Measurements from ENCODE around the gene ASPDH. TPM values are rescaled to one million over a fixed set of nuclear protein-coding genes. Genes with fewer than 3 reads are reported as not detected.
A peak's percentile ranks its signal among the peaks of the same experiment; 100 is the strongest.

Gene ASPDH
- total and polyA plus RNA-seq, 2 donors: 0.50 to 0.57 TPM

DNA sequence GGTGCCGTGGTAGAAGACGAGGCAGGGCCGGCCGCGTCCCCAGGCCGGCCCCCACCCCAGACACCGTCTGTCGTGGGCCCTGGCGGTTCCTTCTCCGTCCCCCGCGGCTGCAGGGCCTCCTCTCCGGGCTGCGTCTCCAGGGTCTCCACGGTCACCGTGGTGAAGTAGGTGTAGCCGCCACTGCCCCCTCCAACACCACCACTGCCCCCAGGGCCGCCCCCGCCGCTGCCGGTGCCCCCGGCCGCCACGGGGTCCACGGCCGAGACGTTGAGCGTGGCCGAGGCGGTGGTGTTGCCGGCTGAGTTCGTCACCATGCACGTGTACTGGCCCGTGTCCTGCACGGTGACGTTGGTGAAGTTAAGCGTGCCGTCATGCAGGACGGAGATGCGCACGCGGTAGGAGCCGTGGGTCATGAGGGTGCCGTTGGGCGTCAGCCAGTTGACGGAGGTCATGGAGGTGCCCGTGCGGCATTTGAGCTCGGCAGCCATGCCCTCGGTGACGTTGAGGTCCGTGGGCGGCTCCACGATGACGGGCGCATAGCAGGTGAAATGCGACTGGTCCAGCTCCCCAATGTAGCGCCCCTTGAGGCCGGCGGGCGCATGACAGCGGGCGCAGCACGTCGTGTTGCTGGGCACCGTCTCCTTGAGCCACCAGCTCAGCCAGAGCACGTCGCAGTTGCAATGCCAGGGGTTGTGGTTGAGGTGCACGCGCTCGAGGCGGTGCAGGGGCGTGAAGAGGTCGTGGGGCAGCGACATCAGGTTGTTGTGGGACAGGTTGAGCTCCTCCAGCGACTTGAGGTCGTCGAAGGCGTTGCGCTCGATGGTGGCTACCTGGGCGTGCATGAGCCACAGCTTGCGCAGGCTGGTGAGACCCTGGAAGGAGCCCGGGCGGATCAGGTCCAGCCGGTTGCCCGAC is 4.6 kb upstream of the ASPDH start:
- DNase-seq (ENCODE audit: low read depth in 6 of 9, low spot score in 9 of 9): no peak
- Histone ChIP-seq H3K9me3 (ENCODE audit: control insufficient read depth in 2 of 2, insufficient read depth in 1 of 2, low read length in 1 of 2) (peaks cover 0 to 4% of the 10 kb centered on the region in 2 donors), H3K4me3 (ENCODE audit: low read length in 2 of 2) (no peak overlapping the region), H3K27me3 (ENCODE audit: control insufficient read depth in 2 of 2, insufficient read depth in 1 of 2, low read length in 1 of 2) (peaks cover 2 to 24% of the 10 kb centered on the region in 2 donors), H3K27ac (ENCODE audit: low read depth in 1 of 2, low read length in 1 of 2) (no peak overlapping the region), H3K36me3 (ENCODE audit: control insufficient read depth in 2 of 2, insufficient read depth in 2 of 2, low read length in 1 of 2) (no peaks in the 10 kb centered on the region), H3K4me1 (ENCODE audit: control insufficient read depth in 2 of 2, insufficient read depth in 2 of 2, low read length in 2 of 2) (peaks cover 0 to 4% of the 10 kb centered on the region in 2 donors)
- 96% methylated on average over 87 of the region's 87 CpGs for WGBS

DNA sequence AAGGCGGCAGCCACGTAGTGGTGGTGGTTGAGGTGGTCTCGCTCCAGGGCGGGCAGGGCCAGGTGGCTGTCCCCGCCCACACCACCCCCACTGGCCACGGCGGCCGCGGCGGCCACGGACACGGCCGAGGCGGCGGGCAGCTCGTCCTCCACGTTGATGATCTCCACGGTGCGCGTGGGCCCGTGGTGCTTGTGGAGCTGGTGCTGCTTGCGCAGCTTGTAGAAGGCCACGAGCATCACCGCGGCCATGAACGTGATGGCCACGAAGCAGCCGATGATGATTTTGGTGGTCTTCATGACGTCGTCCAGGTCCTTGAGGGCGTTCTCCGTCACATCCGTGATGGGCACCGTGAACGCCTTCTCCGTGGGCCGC is 4.0 kb upstream of the ASPDH start:
- Histone ChIP-seq H3K9me3 (ENCODE audit: control insufficient read depth in 2 of 2, insufficient read depth in 1 of 2, low read length in 1 of 2) (peaks cover 0 to 4% of the 10 kb centered on the region in 2 donors), H3K27ac (ENCODE audit: low read depth in 1 of 2, low read length in 1 of 2) (no peak overlapping the region), H3K4me3 (ENCODE audit: low read length in 2 of 2) (no peak overlapping the region), H3K4me1 (ENCODE audit: control insufficient read depth in 2 of 2, insufficient read depth in 2 of 2, low read length in 2 of 2) (peaks cover 0 to 4% of the 10 kb centered on the region in 2 donors), H3K36me3 (ENCODE audit: control insufficient read depth in 2 of 2, insufficient read depth in 2 of 2, low read length in 1 of 2) (no peaks in the 10 kb centered on the region), H3K27me3 (ENCODE audit: control insufficient read depth in 2 of 2, insufficient read depth in 1 of 2, low read length in 1 of 2) (peaks cover 2 to 24% of the 10 kb centered on the region in 2 donors)
- DNase-seq (ENCODE audit: low read depth in 6 of 9, low spot score in 9 of 9): no peak
- 97% methylated on average over 37 of the region's 37 CpGs for WGBS

DNA sequence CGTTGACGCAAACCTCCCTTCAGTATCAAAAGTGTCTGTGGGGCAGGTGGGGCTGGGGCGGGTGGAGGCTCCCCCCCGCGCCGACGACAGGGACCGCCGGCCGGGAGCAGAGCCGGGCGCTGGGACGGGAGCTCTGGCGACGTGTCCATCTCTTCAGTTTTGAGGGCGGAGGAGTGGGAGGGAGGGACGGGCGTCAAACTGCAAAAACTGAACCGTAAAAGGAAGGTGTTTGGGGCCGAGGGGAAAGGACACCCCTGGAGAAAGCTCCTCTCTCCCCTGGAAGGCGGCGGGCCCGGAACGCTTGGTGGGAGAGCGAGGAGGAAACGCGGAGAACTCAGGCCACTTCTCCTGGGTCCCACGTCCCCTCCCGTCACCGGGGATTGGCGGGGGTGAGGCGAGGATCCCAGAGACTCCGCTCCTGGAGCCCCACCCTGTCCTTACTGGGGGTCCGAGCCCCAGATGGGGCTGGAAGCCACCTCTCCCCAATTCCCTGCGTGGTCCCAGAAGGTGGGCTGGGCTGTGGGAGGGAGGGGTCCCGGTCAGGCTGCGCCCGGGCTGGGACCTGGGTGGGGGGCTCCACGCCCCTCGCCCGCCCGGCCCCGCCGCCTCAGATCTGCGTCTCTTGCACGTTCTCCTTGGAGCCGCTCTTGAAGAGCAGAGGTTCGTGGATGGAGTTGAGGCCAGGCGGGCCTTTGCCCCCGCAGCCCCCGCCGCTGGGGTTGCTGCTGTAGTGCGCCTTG is 3.4 kb upstream of the ASPDH start:
- 62% methylated on average over 53 of the region's 53 CpGs for WGBS
- DNase-seq (ENCODE audit: low read depth in 6 of 9, low spot score in 9 of 9): no peak

DNA sequence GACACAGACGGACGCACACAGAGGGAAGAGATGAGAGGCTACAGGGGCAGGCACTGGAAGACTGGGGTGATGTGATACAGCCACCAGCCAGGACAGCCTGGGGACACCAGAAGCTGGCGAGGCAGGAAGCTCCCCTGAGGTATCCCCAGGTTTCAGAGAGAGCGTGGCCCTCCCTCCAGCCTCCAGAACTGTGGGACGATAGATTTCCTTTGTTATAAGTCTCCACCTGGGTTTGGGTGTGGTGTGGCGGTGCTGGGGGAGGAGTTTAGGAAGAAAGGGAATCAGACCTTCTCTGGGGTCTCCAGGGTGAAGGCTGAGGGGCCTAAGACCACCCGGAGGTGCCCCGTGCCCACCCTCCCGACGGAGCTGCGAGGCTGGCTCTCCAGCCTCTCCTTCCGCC is 2.7 kb upstream of the ASPDH start:
- peaks cover 2 to 6% of the 10 kb centered on the region in 2 donors for H3K4me1 ChIP-seq (ENCODE audit: control insufficient read depth in 2 of 2, insufficient read depth in 2 of 2, low read length in 2 of 2)
- WGBS: 68% methylated on average over 12 of the region's 12 CpGs
- H3K27ac ChIP-seq (ENCODE audit: low read depth in 1 of 2, low read length in 1 of 2): no peak overlapping the region
- H3K27me3 ChIP-seq (ENCODE audit: control insufficient read depth in 2 of 2, insufficient read depth in 1 of 2, low read length in 1 of 2): peaks cover 2 to 24% of the 10 kb centered on the region in 2 donors
- H3K4me3 ChIP-seq (ENCODE audit: low read length in 2 of 2): no peak overlapping the region
- no peaks in the 10 kb centered on the region for H3K36me3 ChIP-seq (ENCODE audit: control insufficient read depth in 2 of 2, insufficient read depth in 2 of 2, low read length in 1 of 2)
- no peak for DNase-seq (ENCODE audit: low read depth in 6 of 9, low spot score in 9 of 9)
- peaks cover 0 to 4% of the 10 kb centered on the region in 2 donors for H3K9me3 ChIP-seq (ENCODE audit: control insufficient read depth in 2 of 2, insufficient read depth in 1 of 2, low read length in 1 of 2)

More for the DNA sequence above, 3.4 kb upstream of the ASPDH start:
- no peak overlapping the region for H3K4me3 ChIP-seq (ENCODE audit: low read length in 2 of 2)
- peaks cover 2 to 24% of the 10 kb centered on the region in 2 donors for H3K27me3 ChIP-seq (ENCODE audit: control insufficient read depth in 2 of 2, insufficient read depth in 1 of 2, low read length in 1 of 2)
- no peak overlapping the region for H3K27ac ChIP-seq (ENCODE audit: low read depth in 1 of 2, low read length in 1 of 2)
- peaks cover 0 to 4% of the 10 kb centered on the region in 2 donors for H3K4me1 ChIP-seq (ENCODE audit: control insufficient read depth in 2 of 2, insufficient read depth in 2 of 2, low read length in 2 of 2)
- H3K9me3 ChIP-seq (ENCODE audit: control insufficient read depth in 2 of 2, insufficient read depth in 1 of 2, low read length in 1 of 2): peaks cover 0 to 4% of the 10 kb centered on the region in 2 donors
- H3K36me3 ChIP-seq (ENCODE audit: control insufficient read depth in 2 of 2, insufficient read depth in 2 of 2, low read length in 1 of 2): no peaks in the 10 kb centered on the region

DNA sequence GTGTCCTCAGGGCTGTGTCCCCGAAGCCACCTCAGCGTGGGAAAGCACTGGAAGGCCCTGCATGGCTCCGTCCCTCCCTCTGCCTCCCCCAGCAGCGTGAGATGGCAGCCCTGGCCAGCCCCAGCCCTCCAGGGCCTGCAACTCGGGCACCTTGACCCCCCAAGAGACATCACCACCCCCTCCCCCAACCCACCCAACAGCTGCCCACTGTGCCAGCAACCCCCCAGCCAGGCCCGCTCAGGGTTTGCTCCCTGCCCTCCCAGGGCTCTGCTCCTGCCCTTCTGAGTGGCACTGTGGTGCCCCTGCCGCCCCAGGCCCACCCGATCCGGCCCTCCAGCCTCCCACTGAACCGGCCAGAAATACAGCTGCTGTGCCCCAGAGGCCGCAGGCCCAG is 1.5 kb upstream of the ASPDH start:
- DNase-seq (ENCODE audit: low read depth in 6 of 9, low spot score in 9 of 9): no peak
- WGBS: 84% methylated on average over 11 of the region's 11 CpGs
- H3K27me3 ChIP-seq (ENCODE audit: control insufficient read depth in 2 of 2, insufficient read depth in 1 of 2, low read length in 1 of 2): peaks cover 2 to 24% of the 10 kb centered on the region in 2 donors

DNA sequence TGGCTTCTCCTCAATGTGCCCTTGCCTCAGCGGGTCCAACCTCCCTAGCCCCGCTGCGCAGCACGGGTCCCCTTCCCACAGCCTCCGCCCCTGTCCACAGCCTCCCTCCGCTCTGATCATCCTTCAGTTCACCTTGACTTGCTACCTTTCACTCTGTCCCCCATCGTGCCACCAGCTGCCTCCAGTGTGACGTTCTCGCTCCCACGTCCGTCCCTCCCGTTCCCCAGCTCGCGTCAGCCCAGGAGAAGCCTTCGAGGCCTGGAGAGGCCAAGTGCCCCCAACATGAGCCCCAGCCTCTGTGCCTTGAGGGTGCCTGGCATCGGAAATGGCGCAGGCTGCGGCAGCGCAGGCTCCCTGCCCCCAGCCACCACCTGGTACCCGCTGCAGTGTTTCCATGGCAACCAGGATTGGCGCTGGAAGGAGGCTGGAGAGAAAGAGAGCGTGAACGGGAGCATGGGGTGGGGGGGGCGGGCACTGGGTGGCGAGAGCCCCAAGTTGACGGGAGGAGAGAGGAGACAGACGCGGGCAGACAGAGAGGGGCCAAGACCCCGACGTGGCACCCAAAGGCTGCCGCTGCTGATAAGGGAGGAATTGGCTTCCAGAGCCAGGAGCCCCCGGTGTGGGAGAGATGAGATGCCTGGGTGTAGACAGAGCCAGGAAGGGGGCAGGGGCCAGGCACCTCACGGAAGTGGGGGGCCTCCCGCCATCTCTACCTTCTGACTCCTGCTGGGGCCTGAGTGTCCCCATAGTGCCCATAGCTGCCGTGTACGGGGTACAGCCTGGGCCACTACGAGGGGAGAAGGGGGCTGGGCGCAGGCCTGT is 844 bp upstream of the ASPDH start:
- H3K27ac ChIP-seq (ENCODE audit: low read depth in 1 of 2, low read length in 1 of 2): no peak overlapping the region
- DNase-seq (ENCODE audit: low read depth in 6 of 9, low spot score in 9 of 9): peak in 2 of 9 donors; percentile 27 to 51
- WGBS: 59% methylated on average over 38 of the region's 38 CpGs

More for the DNA sequence above, 1.5 kb upstream of the ASPDH start:
- H3K4me1 ChIP-seq (ENCODE audit: control insufficient read depth in 2 of 2, insufficient read depth in 2 of 2, low read length in 2 of 2): peaks cover 9 to 12% of the 10 kb centered on the region in 2 donors
- H3K27ac ChIP-seq (ENCODE audit: low read depth in 1 of 2, low read length in 1 of 2): no peak overlapping the region
- no peaks in the 10 kb centered on the region for H3K36me3 ChIP-seq (ENCODE audit: control insufficient read depth in 2 of 2, insufficient read depth in 2 of 2, low read length in 1 of 2)
- no peak overlapping the region for H3K4me3 ChIP-seq (ENCODE audit: low read length in 2 of 2)
- peaks cover 0 to 4% of the 10 kb centered on the region in 2 donors for H3K9me3 ChIP-seq (ENCODE audit: control insufficient read depth in 2 of 2, insufficient read depth in 1 of 2, low read length in 1 of 2)

DNA sequence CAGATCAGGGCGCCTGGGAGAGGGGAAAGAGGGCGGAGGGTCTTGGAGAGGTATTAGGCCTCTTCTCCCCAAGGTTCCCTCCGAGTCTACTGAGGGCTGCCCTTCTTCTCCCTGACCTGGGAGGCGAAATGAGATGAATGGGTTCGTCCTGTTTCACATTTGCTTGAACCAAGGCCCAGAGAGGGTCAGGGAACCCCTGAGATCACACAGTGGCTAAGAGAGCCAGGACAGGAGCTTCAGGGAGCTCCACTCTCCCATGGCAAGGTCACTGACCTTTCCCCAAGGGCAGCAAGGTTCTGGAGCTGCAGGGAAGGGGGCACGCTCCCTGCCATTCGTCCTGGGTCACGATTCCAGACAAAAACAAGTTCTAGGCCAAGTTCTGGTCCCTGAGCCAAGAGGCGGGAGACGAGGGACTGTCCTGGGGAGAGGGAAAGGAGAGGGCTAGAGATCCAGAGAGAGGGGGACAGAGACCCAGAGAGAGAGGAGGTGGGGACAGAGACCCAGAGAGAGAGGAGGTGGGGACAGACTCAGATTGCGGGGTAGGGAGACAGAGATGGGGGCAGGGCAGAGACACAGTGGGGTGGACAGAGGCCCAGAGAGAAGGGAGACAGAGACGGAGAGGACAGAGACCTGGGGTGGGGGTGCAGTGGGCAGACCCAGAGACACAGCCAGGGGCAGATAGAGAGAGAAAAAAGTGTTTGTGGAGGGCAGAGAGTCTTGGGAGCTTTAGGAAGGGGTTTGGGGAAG is 541 bp downstream of the ASPDH start:
- 82% methylated on average over 12 of the region's 12 CpGs for WGBS
- H3K27ac ChIP-seq (ENCODE audit: low read depth in 1 of 2, low read length in 1 of 2): no peak overlapping the region
- no peaks in the 10 kb centered on the region for H3K9me3 ChIP-seq (ENCODE audit: control insufficient read depth in 2 of 2, insufficient read depth in 1 of 2, low read length in 1 of 2)
- H3K4me1 ChIP-seq (ENCODE audit: control insufficient read depth in 2 of 2, insufficient read depth in 2 of 2, low read length in 2 of 2): peaks cover 9 to 13% of the 10 kb centered on the region in 2 donors
- H3K4me3 ChIP-seq (ENCODE audit: low read length in 2 of 2): no peak overlapping the region
- H3K36me3 ChIP-seq (ENCODE audit: control insufficient read depth in 2 of 2, insufficient read depth in 2 of 2, low read length in 1 of 2): no peaks in the 10 kb centered on the region
- DNase-seq (ENCODE audit: low read depth in 6 of 9, low spot score in 9 of 9): no peak
- peaks cover 2 to 24% of the 10 kb centered on the region in 2 donors for H3K27me3 ChIP-seq (ENCODE audit: control insufficient read depth in 2 of 2, insufficient read depth in 1 of 2, low read length in 1 of 2)

More for the DNA sequence above, 844 bp upstream of the ASPDH start:
- Histone ChIP-seq H3K4me1 (ENCODE audit: control insufficient read depth in 2 of 2, insufficient read depth in 2 of 2, low read length in 2 of 2) (peaks cover 9 to 13% of the 10 kb centered on the region in 2 donors), H3K9me3 (ENCODE audit: control insufficient read depth in 2 of 2, insufficient read depth in 1 of 2, low read length in 1 of 2) (peaks cover 0 to 4% of the 10 kb centered on the region in 2 donors), H3K4me3 (ENCODE audit: low read length in 2 of 2) (no peak overlapping the region), H3K36me3 (ENCODE audit: control insufficient read depth in 2 of 2, insufficient read depth in 2 of 2, low read length in 1 of 2) (no peaks in the 10 kb centered on the region), H3K27me3 (ENCODE audit: control insufficient read depth in 2 of 2, insufficient read depth in 1 of 2, low read length in 1 of 2) (peaks cover 2 to 24% of the 10 kb centered on the region in 2 donors)
